ENCODE data around the gene SPTA1. TPM values are rescaled to one million over a fixed set of nuclear protein-coding genes. Genes with fewer than 3 reads are reported as not detected.

Gene SPTA1
- under 0.01 and 0.90 TPM in 2 replicates for total RNA-seq

DNA sequence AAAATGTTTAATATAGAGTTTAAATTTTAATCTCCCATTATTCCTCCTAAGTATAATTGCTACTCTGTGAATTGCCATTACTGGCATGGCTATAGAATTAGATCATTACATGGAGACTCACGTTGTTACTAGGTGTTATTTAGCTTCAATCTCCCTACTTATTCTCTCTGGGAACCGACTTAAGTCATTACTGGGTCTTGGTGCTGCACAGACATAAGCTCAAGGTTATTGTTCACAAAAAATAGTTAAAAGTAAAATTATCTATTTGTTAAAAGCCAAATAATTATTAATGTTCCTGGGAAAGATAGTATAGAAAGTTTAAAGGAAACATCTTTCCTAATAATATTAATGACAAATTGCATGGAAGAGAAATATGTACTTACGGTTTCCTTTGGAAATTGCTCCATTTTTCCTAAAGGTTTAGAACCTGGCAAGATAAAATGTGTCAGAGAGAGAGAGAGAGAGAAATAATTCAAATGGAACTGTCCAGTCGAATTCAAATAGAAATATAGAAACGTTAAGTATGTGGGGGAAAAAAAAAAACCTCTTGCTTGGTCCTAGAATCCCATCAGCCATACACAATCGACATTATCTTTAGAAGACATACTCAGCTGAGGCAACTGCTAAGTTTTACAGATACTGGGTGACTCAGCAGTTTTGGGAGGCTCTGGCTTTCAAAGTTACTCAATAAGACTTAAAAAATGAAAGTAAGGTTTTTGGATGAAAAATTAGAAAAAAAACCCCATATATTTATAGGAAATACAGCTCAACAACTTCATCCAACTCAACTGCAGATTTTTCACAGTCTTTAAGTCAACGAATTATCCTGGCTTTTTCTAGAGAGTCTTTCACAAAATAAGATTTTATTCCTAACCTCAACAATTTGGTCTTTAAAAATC is at the start of gene SPTA1:
Gene SPTA1, minus strand, starts transcription at position 605 of the 899 bp plus-strand sequence. Its CDS starts 198 bp downstream, at position 407.

GRCh38 chr1:158720620-158721019 is 34.1 kb upstream of the SPTA1 start, which contains the start of gene OR6K3:
OR6K3 (minus strand) TSS chr1:158720720; CDS start chr1:158718115, 2,605 bp downstream.

GRCh38 chr1:158700552-158700951 is 14.0 kb upstream of the SPTA1 start, which contains the start of gene OR6K2:
OR6K2 (minus strand) TSS chr1:158700652; CDS start chr1:158700652, 0 bp downstream.

DNA sequence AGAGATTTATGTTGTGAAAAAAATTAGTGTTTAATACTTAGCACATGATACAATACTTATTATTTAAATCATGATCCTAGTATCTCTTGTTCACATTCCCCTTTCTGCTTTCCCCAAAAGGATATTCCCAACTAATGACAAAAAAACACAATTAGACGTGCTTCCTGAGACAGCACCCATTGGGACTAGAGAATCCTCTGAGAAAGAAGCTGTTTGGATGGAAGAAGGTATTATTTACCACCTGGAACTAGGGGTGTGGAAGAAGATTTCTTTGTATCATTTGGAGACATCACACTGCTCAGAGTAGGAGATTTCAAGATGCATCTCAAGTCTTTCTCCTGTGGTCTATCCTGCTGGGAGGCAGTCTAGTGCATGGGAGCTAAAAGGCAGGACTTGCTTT is 81.5 kb downstream of the SPTA1 start, which contains the start of gene OR10Z1:
Gene OR10Z1, plus strand, starts transcription at position 301 of the 400 bp plus-strand sequence. CDS start 1,171 bp downstream, outside the sequence.

GRCh38 chr1:158579733-158580132 is 106.8 kb downstream of the SPTA1 start, which contains the start of gene OR10X1:
OR10X1 (minus strand) TSS chr1:158579899; CDS start chr1:158579899, 0 bp downstream.

DNA sequence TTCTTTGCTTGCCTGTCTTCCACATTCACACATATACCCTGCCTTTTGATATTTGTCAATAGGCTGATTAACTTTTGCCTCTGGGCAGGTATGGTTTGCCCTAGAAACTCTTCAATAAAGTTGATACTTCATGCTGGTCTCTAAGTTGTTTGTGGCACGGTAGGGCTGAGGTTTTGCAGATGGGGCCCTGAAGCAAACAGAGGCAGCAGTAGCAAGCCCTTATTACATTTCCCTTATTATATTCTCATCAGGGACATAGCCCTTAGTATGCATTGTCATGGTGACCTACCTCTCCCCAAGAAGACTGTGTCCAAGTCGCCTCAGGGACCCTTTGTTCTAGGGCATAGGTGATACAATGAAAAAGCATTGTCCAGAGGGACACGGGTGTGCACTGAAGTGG is 116.0 kb downstream of the SPTA1 start, which contains the start of gene OR6P1:
Gene OR6P1, minus strand, starts transcription at position 101 of the 400 bp plus-strand sequence. CDS start 6,976 bp downstream, outside the sequence.

Other genes with a start within 250 kb of the SPTA1 start
- not detected in 2 replicates for gene OR10K1, start 224.9 kb downstream of the SPTA1 start, total RNA-seq
- gene OR10R2, start 214.5 kb downstream of the SPTA1 start, total RNA-seq, result not detected in 2 replicates
- gene OR6Y1, start 132.3 kb downstream of the SPTA1 start, total RNA-seq, result not detected in 2 replicates
- not detected in 2 replicates for gene OR6P1, start 116.1 kb downstream of the SPTA1 start, total RNA-seq
- gene OR10X1, start 106.8 kb downstream of the SPTA1 start, total RNA-seq, result not detected in 2 replicates
- gene OR10Z1, start 81.4 kb downstream of the SPTA1 start, total RNA-seq, result not detected in 2 replicates
- gene OR6K2, start 13.9 kb upstream of the SPTA1 start, total RNA-seq, result not detected in 2 replicates
- not detected in 2 replicates for gene OR6K3, start 34.0 kb upstream of the SPTA1 start, total RNA-seq
- not detected in 2 replicates for gene OR6K6, start 68.0 kb upstream of the SPTA1 start, total RNA-seq
- gene OR6N1, start 85.5 kb upstream of the SPTA1 start, total RNA-seq, result not detected in 2 replicates
- gene OR6N2, start 94.5 kb upstream of the SPTA1 start, total RNA-seq, result not detected in 2 replicates
- not detected in 2 replicates for gene MNDA, start 144.6 kb upstream of the SPTA1 start, total RNA-seq
- gene PYHIN1, start 244.8 kb upstream of the SPTA1 start, total RNA-seq, result not detected in 2 replicates

All from endothelial cell of coronary artery (primary cell).